AG04449 (cell line): Measurements from ENCODE around the gene SLC16A11.

Experiments
- CTCF ChIA-PET: fragments of 350-600 bp; formaldehyde crosslinking; extraction: SDS; loops from one replicate; lab custom pipeline; 2021; ENCODE audit warnings: antibody characterized with exemption; lab: Yijun Ruan, JAX
- POLR2A ChIA-PET: fragments of 400-600, 350-600 bp; formaldehyde crosslinking; extraction: SDS; loops from one replicate; lab custom pipeline; 2020; ENCODE audit warnings: antibody characterized with exemption, inconsistent platforms; lab: Yijun Ruan, JAX
- DNase-seq: peaks from one replicate; pipeline ENCODE4 v3.0.0-alpha.2; 2010; ENCODE audit warnings: low read depth, low spot score
- H3K4me3 ChIP-seq: 2 replicates; pipeline ENCODE4 v1.5.1; 2011; ENCODE audit warnings: low read depth, mild to moderate bottlenecking, control low read depth, low read length
- CTCF ChIP-seq: IDR thresholded peaks from one replicate; pipeline ENCODE4 v1.5.1; 2011; ENCODE audit warnings: mild to moderate bottlenecking, moderate library complexity, low read length, control low read depth, inconsistent platforms; ENCODE audit not compliant: insufficient read depth; ENCODE audit errors: missing control alignments

The SLC16A11 gene

GRCh38 chr17:7014261-7014994, 29.5 kb downstream of the SLC16A11 start:
- TF ChIP-seq CTCF: peak; percentile 84
- ChIA-PET POLR2A (interaction anchor here (1.3 kb wide), 1 partner anchor 87 kb away, joined by 4 read pairs; no protein-coding TSS in a partner anchor), CTCF (interaction anchor here (1.0 to 2.1 kb wide), 5 partner anchors 9 to 351 kb away, joined by 3 to 22 read pairs (median 7); partner anchors contain the start of gene BCL6B)
- peak; percentile 73 for DNase-seq
- peak overlapping the region; percentile 97 for H3K4me3 ChIP-seq

- CTCF ChIA-PET: interaction anchor here (1.1 to 14.9 kb wide), 6 partner anchors 9 to 169 kb away, joined by 3 to 301 read pairs (median 14); no protein-coding TSS in a partner anchor
- POLR2A ChIA-PET: no interaction called here
- TF ChIP-seq CTCF: no peak
- H3K4me3 ChIP-seq: peak overlapping the region; percentile 97
- no peak for DNase-seq
These were observed 32.0 kb downstream of the SLC16A11 start for GRCh38 chr17:7011942-7012254.

GRCh38 chr17:7011415-7011814, 32.5 kb downstream of the SLC16A11 start:
- ChIA-PET CTCF (interaction anchor here (1.1 to 14.9 kb wide), 7 partner anchors 8 to 168 kb away, joined by 3 to 301 read pairs (median 9); no protein-coding TSS in a partner anchor), POLR2A (no interaction called here)
- H3K4me3 ChIP-seq: peak overlapping the region; percentile 97
- DNase-seq: no peak
- no peak for TF ChIP-seq CTCF

- no peak for TF ChIP-seq CTCF
- ChIA-PET POLR2A (no interaction called here), CTCF (interaction anchor here (2.4 to 14.9 kb wide), 5 partner anchors 7 to 101 kb away, joined by 9 to 301 read pairs (median 22); no protein-coding TSS in a partner anchor)
- no peak for DNase-seq
- H3K4me3 ChIP-seq: no peak overlapping the region; the same call in 1 of the 2 replicates
These were observed 33.4 kb downstream of the SLC16A11 start for GRCh38 chr17:7010523-7010922.

- ChIA-PET CTCF (interaction anchor here (2.0 to 14.9 kb wide), 4 partner anchors 15 to 164 kb away, joined by 8 to 301 read pairs (median 98); no protein-coding TSS in a partner anchor), POLR2A (no interaction called here)
- no peak for TF ChIP-seq CTCF
- no peak for DNase-seq
- H3K4me3 ChIP-seq: no peak overlapping the region
These were observed 36.7 kb downstream of the SLC16A11 start for GRCh38 chr17:7007143-7007542.

- ChIA-PET POLR2A (no interaction called here), CTCF (interaction anchor here (0.6 to 14.9 kb wide), 9 partner anchors 16 to 341 kb away, joined by 3 to 301 read pairs (median 8); partner anchors contain the start of gene SLC16A11)
- DNase-seq: no peak
- TF ChIP-seq CTCF: no peak
- no peak overlapping the region for H3K4me3 ChIP-seq
These were observed 38.2 kb downstream of the SLC16A11 start for GRCh38 chr17:7005716-7006115.
